ENCODE measurements around the gene PRKCA. TPM values are rescaled to one million over a fixed set of nuclear protein-coding genes. Genes with fewer than 3 reads are reported as not detected.

Gene PRKCA
- total and polyA plus RNA-seq, 2 experiments from 2014 or later: 6.4 to 35.4 TPM

- no peaks in the 10 kb centered on the region for H3K27me3 ChIP-seq (ENCODE audit: insufficient read depth)
- no peaks in the 10 kb centered on the region for H3K9me2 ChIP-seq (ENCODE audit: insufficient read depth)
- ATAC-seq: no peak
- Mint-ChIP-seq H3K36me3 (ENCODE audit: low read depth) (no peaks in the 10 kb centered on the region), H3K9me3 (no peaks in the 10 kb centered on the region), H3K4me3 (no peak overlapping the region), H3K27ac (no peak overlapping the region), H3K4me1 (peaks cover 13% of the 10 kb centered on the region), H3K27me3 (ENCODE audit: insufficient read depth, low read depth, poor library complexity) (peaks cover 3% of the 10 kb centered on the region)
- H3K36me3 ChIP-seq (ENCODE audit: insufficient read depth): no peaks in the 10 kb centered on the region
- H2AFZ ChIP-seq: no peak overlapping the region
- H3K79me2 ChIP-seq (replicated peaks; ENCODE audit: insufficient read depth): no peaks in the 10 kb centered on the region
- no peak overlapping the region for H3K4me3 ChIP-seq
- H3K4me1 ChIP-seq (ENCODE audit: insufficient read depth): no peaks in the 10 kb centered on the region
- no peak for TF ChIP-seq CTCF (conservative IDR thresholded peaks at IDR 0.05; ENCODE audit: low read depth in 2 of 2)
- no peak overlapping the region for H3K4me2 ChIP-seq
- H3K27ac ChIP-seq (ENCODE audit: low read depth): no peak overlapping the region
- no peak for DNase-seq (ENCODE audit: low spot score)
- H3F3A ChIP-seq (replicated peaks; ENCODE audit: low read depth): no peaks in the 10 kb centered on the region
- no peaks in the 10 kb centered on the region for H4K20me1 ChIP-seq (replicated peaks; ENCODE audit: insufficient read depth)
Measured at GRCh38 chr17:66337268-66337667, 34.9 kb downstream of the PRKCA start.

DNA sequence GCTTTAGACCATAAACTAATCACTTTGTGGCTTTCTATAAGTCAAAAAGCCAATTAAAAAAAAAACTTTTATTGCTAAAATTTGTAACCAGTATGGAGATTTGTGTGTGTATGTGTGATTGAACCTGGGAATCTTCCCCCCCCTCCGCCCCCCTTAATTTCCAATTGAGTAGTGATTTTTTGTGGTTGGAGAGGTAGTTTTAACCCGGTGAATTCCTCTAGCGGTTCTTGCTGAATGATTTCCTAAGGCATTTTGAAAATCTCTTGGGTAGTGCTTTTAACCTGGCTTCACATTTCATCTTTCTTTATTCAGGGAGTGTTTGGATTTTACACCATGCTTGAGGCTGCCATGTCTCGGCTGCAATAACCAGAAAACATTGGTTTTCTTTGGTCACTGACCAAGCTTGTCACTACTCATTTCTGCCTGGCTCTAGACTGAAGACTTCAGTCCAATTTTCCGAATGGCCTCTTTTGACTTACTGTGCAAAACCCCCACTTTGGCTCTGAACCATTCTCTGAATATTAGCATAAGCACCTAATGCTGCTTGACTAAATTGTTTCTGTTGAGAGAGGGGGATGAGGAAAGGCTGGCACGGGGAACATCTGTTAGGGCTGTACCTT is 35.6 kb downstream of the PRKCA start:
- Histone ChIP-seq H3K4me2 (no peak overlapping the region), H3K9me2 (ENCODE audit: insufficient read depth) (no peaks in the 10 kb centered on the region), H3K4me1 (ENCODE audit: insufficient read depth) (no peaks in the 10 kb centered on the region), H3F3A (replicated peaks; ENCODE audit: low read depth) (no peaks in the 10 kb centered on the region), H3K4me3 (no peak overlapping the region), H3K79me2 (replicated peaks; ENCODE audit: insufficient read depth) (no peaks in the 10 kb centered on the region), H4K20me1 (replicated peaks; ENCODE audit: insufficient read depth) (no peaks in the 10 kb centered on the region), H3K27me3 (ENCODE audit: insufficient read depth) (no peaks in the 10 kb centered on the region), H2AFZ (no peak overlapping the region), H3K27ac (ENCODE audit: low read depth) (no peak overlapping the region), H3K36me3 (ENCODE audit: insufficient read depth) (no peaks in the 10 kb centered on the region)
- Mint-ChIP-seq H3K27ac (peak overlapping the region; percentile 63), H3K4me3 (no peak overlapping the region), H3K9me3 (no peaks in the 10 kb centered on the region), H3K36me3 (ENCODE audit: low read depth) (no peaks in the 10 kb centered on the region), H3K27me3 (ENCODE audit: insufficient read depth, low read depth, poor library complexity) (peaks cover 3% of the 10 kb centered on the region), H3K4me1 (peaks cover 13% of the 10 kb centered on the region)
- DNase-seq (ENCODE audit: low spot score): no peak
- TF ChIP-seq JUNB (IDR thresholded peaks at IDR 0.05; ENCODE audit: unreplicated experiment) (no peak), EZH2phosphoT487 (IDR thresholded peaks at IDR 0.05; ENCODE audit: unreplicated experiment) (no peak), POLR2AphosphoS5 (IDR thresholded peaks at IDR 0.05; ENCODE audit: low read depth) (no peak), ZNF114 (CRISPR knock-in tag; IDR thresholded peaks at IDR 0.05) (no peak), CTCF (conservative IDR thresholded peaks at IDR 0.05; ENCODE audit: low read depth in 2 of 2) (no peak), NANOG (IDR thresholded peaks at IDR 0.05; ENCODE audit: borderline replicate concordance) (no peak), ZNF331 (CRISPR knock-in tag; IDR thresholded peaks at IDR 0.05; ENCODE audit: low read depth) (no peak), EZH2 (IDR thresholded peaks at IDR 0.05; ENCODE audit: low read depth, unreplicated experiment) (no peak), STAT1 (IDR thresholded peaks at IDR 0.05; ENCODE audit: unreplicated experiment) (no peak)
- TF ChIP-seq, protein P1, sequence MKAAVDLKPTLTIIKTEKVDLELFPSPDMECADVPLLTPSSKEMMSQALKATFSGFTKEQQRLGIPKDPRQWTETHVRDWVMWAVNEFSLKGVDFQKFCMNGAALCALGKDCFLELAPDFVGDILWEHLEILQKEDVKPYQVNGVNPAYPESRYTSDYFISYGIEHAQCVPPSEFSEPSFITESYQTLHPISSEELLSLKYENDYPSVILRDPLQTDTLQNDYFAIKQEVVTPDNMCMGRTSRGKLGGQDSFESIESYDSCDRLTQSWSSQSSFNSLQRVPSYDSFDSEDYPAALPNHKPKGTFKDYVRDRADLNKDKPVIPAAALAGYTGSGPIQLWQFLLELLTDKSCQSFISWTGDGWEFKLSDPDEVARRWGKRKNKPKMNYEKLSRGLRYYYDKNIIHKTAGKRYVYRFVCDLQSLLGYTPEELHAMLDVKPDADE (IDR thresholded peaks at IDR 0.05): no peak
- TF ChIP-seq, protein P2, sequence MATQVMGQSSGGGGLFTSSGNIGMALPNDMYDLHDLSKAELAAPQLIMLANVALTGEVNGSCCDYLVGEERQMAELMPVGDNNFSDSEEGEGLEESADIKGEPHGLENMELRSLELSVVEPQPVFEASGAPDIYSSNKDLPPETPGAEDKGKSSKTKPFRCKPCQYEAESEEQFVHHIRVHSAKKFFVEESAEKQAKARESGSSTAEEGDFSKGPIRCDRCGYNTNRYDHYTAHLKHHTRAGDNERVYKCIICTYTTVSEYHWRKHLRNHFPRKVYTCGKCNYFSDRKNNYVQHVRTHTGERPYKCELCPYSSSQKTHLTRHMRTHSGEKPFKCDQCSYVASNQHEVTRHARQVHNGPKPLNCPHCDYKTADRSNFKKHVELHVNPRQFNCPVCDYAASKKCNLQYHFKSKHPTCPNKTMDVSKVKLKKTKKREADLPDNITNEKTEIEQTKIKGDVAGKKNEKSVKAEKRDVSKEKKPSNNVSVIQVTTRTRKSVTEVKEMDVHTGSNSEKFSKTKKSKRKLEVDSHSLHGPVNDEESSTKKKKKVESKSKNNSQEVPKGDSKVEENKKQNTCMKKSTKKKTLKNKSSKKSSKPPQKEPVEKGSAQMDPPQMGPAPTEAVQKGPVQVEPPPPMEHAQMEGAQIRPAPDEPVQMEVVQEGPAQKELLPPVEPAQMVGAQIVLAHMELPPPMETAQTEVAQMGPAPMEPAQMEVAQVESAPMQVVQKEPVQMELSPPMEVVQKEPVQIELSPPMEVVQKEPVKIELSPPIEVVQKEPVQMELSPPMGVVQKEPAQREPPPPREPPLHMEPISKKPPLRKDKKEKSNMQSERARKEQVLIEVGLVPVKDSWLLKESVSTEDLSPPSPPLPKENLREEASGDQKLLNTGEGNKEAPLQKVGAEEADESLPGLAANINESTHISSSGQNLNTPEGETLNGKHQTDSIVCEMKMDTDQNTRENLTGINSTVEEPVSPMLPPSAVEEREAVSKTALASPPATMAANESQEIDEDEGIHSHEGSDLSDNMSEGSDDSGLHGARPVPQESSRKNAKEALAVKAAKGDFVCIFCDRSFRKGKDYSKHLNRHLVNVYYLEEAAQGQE (IDR thresholded peaks at IDR 0.05; ENCODE audit: unreplicated experiment): no peak
- ATAC-seq: no peak
